ENCODE measurements around the gene ENTPD1.
"Not testable (repeated sequence)": the region's sequence is repeated elsewhere in the genome, so short reads cannot be mapped to it uniquely, and the experiment has no call there.

ENTPD1 gene, protein sequence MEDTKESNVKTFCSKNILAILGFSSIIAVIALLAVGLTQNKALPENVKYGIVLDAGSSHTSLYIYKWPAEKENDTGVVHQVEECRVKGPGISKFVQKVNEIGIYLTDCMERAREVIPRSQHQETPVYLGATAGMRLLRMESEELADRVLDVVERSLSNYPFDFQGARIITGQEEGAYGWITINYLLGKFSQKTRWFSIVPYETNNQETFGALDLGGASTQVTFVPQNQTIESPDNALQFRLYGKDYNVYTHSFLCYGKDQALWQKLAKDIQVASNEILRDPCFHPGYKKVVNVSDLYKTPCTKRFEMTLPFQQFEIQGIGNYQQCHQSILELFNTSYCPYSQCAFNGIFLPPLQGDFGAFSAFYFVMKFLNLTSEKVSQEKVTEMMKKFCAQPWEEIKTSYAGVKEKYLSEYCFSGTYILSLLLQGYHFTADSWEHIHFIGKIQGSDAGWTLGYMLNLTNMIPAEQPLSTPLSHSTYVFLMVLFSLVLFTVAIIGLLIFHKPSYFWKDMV

DNA sequence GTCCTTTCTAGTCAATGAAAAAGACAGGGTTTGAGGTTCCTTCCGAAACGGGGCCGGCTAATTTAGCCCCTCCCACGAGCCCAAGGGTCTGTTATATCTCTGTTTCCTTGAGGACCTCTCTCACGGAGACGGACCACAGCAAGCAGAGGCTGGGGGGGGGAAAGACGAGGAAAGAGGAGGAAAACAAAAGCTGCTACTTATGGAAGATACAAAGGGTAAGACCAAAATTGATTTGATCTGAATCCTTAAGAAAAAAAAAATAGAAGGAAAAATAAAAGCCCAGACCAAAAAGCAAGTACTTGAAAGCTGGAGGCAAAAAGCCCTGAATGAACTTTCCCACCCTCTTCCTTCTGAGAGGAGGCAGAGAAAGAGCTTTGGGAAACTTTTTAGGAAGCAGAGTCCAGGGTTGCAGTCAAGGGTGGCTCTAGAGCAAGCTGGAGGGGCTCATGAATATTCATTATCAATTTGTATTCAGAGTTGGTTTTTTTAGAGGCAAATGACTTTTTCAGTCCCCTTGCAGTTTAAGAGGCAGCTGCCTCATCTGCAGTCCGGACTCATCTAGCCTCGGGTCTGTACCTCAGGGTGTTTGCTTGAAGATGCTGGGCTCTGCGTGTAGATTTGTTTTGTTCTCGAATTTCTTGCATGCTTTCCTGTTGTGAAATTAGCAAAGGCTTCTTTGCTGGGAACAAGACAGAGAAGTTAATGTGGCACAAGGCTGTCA is at the start of gene ENTPD1:
Gene ENTPD1, plus strand, starts transcription at position 123 of the 721 bp plus-strand sequence. Its CDS starts 77 bp downstream, at position 200.
- no peak for DNase-seq (ENCODE audit: low read depth, low spot score)

DNA sequence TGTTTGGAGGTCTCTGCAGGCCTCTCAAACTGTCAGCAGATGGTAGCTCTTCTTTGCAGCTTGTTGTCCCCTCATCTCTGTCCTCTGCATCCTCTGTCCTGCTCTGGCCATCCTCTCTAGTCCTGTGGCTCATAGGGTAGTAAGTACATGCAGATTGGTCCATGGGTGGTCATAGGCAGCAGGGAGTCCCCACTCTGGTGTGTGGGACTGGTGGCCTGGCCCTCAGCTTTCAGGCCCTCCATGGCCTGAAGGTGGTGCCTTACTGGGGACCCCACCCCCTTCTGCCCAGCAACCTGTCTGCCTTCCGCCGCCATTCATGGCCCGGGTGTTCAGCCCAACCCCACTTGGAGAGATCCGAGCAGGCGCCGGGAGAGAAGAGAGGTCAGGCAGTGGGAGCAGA is 49.4 kb upstream of the ENTPD1 start:
- no peak for DNase-seq (ENCODE audit: low read depth, low spot score)

DNA sequence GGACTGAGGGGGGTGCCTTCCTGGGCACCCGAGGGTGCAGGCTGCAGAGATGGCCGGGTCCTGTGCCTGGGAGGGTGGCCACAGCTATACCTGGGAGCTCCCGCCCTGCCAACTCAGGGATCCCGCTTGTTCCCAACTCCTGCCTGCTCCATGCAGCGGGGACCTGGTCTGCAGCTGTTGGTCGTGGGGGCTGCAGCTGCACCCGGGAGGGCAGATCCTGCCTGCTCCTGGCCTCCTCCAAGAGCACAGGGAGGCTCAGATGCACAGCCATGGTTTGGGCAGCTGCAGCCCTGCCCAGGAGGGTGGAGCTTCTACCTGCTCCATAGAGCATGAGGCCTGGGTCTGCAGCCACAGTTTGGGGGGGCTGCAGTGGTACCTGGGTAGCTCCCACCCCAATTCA is 49.0 kb upstream of the ENTPD1 start:
- DNase-seq (ENCODE audit: low read depth, low spot score): no peak

DNA sequence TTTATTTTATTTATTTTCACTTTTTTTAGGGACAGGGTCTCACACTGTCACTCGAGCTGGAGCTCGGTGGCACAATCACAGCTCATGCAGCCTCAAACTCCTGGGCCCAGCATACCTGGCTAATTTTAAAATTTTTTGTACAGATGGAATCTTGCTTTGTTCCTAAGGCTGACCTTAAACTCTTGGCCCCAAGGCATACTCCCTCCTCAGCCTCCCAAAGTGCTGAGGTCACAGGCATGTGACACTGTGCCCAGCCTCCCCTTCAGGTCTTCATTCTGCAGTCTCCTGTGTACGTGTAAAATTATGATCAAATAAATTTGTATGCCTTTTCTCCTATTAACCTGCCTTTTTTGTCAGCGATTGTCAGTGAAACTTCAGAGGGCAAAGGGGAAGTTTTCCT is 44.5 kb upstream of the ENTPD1 start:
- no peak for DNase-seq (ENCODE audit: low read depth, low spot score)

DNA sequence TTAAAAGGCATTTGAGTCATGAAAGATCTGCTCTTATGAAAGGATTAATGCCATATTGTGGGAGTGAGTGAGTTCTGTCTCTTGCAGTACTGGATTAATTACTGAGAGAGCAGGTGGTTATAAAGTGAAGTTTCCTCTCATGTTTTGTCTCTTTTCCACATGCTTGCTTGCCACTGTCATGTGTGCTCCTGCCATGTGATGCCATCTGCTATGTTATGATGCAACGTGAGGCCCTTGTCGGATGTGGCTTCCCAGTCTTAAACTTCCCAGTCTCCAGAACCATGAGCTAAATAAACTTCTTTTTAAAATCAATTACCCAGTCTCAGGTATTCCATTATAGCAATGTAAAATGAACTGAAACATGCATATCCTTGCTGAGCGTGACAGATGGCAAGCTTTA is 39.5 kb upstream of the ENTPD1 start:
- no peak for DNase-seq (ENCODE audit: low read depth, low spot score)

DNA sequence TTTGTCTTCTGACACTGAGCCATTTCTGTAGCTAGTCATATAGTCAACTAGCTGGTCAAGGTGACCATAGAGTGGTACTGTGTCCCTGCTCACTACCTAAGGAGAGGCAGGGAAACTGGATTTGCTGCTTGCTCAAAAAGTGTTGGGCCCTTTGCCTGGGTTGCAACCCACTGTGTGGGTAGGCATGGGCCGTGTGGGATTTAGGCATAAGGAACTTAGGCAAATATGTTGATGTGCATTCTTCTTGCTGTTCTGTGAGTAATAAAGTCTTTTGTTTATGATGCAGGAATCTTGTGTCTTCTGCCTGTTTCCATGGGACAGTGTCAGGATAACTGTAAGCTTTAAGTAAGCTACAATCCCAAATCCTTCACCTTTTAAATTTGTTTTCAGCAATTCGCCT is 39.1 kb upstream of the ENTPD1 start:
- no peak for DNase-seq (ENCODE audit: low read depth, low spot score)

DNA sequence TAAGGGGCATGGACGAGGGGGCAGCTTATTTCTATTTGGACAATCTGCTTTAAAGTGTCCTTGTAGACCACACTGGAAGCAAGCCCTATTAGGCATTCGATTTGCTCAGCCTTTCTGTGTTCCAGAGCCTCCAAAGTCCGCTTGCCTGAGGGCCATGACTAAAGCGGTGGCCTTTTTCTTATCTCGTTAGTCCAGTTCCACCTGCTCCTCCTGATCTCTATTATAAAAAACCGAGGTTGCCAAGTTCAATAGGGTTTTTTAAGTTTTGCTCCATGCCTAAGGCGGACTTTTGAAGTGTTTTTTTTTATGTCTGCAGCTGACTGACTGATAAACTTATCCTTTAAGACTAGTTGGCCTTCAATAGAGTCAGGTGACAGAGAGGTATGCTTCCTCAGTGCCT is 35.2 kb upstream of the ENTPD1 start:
- not testable (repeated sequence) for DNase-seq (ENCODE audit: low read depth, low spot score)

DNA sequence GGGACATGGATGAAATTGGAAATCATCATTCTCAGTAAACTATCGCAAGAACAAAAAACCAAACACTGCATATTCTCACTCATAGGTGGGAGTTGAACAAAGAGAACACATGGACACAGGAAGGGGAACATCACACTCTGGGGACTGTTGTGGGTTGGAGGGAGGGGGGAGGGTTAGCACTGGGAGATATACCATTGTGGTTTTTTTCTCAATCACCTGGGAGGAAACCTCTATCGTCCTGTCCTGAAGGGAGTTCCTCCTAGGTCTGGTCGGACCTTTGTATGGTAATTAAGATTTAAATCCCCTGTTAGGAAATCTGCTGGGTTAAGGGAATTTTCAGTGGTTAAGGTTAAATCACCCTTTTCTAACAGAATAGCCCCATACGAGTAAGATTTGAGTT is 33.5 kb upstream of the ENTPD1 start:
- not testable (repeated sequence) for DNase-seq (ENCODE audit: low read depth, low spot score)

DNA sequence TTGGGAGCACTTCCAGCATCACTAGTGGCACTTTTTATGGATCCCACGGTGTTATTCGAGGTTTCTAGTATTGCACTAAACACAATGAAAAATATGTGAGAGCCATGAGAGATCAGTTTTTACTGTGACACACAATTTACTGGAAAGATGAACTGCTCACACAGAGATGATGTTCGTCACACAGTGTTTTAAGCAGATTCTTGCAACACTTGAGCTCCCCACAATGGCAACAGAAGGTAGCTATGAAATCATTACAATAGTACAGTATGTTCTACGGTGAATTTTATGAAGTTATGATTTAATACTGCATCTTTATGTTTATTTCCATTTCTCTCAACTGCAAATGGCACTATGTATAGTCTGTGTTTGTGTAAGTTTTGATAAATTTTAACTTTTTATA is 27.4 kb upstream of the ENTPD1 start:
- DNase-seq (ENCODE audit: low read depth, low spot score): no peak

DNA sequence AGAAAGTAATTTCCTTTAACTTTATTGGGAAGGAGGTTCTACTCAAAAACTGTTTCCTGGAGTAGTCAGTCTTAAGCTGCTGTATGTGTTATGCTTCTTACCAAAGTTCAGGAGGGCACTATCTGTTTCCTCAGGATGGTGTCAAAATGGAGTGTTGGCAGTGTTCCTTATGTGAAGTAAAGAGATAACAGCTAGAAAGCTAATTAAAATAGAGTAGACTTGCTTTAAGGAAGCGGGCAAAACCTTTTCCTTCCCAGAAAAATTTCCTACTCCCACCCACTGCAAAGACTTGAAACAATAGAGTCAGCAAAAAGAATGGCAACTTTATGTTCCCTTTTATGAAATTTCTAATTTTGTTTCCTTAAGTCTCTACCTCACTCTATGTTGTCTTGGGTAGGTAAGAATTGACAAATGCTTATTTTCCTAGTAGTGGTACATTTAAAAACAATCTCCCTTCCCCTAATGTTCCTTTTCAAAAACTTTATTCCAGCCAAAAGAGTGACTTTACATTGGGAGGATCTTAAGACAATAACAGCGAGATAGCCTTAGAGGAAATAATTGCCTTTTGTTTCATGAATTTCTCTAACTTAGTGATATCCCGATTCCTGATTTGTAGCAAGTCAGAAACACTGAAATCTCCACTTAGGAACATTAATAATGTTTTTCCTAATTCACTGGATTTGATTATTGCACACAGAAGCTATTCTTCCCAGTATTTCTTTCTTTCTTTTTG is 26.5 kb upstream of the ENTPD1 start:
- DNase-seq (ENCODE audit: low read depth, low spot score): no peak

DNA sequence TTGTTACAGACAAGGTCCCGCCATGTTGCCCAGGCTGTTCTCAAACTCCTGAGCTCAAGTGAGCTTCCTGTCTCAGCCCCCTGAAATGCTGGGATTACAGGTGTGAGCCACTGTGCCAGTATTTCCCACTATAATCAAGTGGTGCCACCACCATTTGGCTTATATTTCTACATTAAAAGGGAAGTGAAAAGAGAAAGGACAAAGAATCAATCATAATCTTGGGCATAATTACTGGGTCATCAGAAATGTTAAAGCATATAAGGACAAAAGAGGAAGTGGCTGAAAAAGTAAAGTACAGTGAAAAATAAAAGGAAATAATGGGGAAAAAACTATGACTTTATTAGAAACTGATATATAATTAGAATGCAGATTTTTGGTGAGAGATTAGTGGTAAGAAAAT is 25.7 kb upstream of the ENTPD1 start:
- no peak for DNase-seq (ENCODE audit: low read depth, low spot score)

DNA sequence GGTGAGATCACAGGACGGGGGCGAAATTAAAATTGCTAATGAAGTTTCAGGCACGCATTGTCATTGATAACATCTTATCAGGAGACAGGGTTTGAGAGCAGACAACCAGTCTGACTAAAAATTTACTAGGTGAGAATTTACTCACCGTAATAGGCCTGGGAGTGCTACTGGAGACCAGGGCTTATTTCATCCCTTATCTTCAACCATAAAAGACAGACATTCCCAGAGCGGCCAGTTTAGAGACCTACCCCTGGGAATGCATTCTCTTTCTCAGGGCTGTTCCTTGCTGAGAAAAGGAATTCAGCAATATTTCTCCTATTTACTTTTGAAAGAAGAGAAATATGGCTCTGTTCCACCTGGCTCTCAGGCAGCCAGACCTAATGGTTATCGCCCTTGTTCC is 23.1 kb upstream of the ENTPD1 start:
- DNase-seq (ENCODE audit: low read depth, low spot score): not testable (repeated sequence)

DNA sequence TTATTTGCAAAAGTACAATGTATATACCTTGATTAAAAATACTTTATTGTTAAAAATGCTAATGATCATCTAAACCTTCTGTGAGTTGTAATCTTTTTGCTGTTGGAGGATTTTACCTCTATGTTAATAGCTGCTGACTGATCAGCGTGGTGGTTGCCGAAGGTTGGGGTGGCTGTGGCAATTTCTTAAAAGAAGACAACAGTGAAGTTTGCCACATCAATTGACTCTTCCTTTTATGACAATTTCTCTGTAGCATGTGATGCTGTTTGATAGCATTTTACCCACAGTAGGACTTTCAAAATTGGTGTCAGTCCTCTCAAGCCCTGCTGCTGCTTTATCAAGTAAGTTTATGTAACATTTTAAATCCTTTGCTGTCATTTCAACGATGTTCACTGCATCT is 16.9 kb upstream of the ENTPD1 start:
- no peak for DNase-seq (ENCODE audit: low read depth, low spot score)

DNA sequence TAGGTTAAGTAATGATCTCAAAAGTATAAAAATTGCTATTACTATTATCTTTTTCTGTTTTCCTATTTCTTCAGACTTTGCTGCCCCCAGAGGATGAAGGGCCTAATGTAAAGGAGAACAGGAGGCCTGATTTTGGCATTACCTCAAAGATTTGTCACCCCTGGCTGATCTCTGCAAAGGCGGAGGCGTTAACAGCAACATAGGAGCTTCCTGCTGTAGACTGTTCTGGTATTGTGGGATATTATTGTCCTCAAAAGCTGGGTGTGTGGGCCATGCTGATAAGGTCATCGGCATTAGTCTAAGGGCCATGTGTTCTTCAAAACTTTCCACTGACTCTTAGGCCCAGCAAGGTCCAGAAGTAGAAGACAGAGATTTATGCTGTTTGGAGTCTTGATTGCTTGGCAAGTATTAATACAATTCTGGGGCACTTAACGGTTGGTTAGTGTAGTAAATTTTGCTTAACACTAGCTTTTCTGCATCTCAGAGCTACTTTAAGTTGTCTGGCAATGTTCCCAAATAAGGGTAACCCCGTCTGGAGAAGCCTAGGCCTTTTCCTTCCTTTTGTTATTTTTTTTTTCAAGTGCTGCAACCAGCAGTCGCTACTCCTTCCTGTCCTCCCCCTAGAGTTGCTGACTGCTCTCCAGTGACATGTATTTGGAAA is 14.0 kb upstream of the ENTPD1 start:
- no peak for DNase-seq (ENCODE audit: low read depth, low spot score)

DNA sequence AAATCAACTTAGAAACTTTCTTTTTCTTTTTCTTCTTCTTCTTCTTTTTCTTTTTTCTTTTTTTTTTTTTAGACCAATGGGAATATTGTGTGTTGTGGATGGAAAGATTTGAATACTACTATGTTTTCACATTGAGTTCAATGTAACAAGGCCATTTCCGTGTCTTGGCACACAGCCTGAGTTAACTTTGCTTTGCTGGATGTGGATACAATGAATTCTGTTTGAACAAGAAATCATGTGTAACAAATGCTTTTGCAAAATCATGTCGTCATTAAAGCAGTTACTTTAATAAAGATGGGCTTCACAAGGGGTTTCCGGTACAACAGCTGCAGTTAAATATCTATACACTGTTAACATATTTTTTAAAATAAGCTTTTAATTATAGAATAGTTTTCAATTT is 13.5 kb upstream of the ENTPD1 start:
- DNase-seq (ENCODE audit: low read depth, low spot score): no peak

DNA sequence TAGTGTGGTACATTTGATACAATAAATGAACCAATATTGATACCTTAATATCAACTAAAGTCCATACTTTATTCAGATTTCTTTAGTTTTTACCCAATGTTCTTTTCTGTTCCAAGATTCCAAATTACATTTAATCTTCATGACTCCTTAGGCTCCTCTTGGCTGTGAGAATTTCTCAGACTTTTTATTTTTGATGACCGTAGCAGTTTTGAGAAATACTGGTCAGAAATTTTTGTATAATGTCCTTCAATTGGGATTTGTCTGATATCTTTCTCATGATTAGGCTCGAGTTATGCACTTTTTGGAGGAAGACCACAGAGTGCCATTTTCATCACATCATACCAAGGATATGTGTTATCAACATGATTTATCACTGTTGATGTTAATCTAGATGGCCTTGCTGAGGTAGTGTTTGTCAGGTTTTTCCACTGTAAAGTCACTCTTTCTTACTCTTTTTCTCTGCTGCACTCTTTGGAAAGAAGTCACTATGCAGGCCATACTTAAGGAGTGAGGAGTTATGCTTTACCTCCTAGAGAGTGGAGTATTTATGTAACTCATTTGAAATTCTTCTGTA is 12.9 kb upstream of the ENTPD1 start:
- no peak for DNase-seq (ENCODE audit: low read depth, low spot score)

DNA sequence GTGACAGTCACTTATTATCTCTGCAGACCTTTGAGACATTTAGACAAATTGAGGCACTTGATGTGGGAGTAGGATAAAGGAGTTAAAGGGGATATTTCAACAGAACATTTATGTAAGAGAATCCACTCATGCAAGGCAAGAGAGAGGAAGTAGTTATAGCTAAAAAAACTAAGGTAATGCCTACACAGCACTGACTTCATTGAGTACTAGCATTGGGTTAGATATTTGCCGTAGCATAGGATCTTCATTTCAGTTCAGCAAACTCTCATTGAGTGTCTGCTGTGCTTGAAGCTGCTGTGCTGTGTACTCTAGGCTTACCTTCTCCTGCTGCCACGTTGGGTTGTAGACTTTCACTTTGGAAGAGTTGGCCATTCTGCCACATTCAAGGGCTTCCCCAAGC is 10.5 kb upstream of the ENTPD1 start:
- no peak for DNase-seq (ENCODE audit: low read depth, low spot score)

DNA sequence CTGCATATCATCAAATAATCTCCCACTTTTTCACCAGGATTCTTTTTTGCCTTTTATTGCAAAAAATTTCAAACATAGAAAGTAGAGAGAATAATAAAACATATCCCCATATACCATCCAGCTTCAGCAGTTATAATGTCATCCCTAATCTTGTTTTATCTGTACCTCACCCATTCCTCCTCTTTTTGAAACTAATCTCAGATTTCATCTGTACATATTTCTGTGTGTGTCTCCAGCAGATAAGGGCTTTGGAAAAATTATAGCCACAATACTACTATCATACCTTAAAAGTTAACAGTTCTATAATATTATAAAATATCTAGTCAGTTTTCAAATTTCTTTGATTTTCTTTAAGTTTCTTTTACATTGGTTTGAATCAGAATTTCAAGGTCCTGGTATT is 7.6 kb upstream of the ENTPD1 start:
- DNase-seq (ENCODE audit: low read depth, low spot score): no peak

DNA sequence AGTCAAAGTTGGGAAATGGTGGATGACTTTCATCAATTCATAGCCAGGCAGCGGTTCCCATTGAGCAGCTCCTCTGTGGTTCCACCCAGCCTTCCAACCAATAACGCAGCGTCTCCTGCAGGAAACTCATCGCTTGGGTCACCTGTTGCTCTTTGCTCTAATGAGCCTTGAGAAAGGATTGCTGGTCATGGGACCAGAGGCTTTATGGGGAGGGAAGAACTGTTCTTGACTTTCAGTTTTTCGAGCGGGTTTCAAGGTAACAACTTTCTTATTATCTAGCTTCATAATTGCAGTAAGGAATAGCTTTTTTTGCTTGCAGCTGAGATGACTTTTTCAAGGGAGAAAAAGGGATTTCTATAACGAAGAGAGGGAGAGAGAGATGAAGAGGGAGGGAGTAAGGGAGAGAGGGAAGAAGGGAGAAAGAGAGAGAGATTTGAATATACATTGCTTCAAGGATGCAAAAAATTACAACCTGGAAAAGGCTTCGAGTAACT is 405 bp upstream of the ENTPD1 start:
- no peak for DNase-seq (ENCODE audit: low read depth, low spot score)

DNA sequence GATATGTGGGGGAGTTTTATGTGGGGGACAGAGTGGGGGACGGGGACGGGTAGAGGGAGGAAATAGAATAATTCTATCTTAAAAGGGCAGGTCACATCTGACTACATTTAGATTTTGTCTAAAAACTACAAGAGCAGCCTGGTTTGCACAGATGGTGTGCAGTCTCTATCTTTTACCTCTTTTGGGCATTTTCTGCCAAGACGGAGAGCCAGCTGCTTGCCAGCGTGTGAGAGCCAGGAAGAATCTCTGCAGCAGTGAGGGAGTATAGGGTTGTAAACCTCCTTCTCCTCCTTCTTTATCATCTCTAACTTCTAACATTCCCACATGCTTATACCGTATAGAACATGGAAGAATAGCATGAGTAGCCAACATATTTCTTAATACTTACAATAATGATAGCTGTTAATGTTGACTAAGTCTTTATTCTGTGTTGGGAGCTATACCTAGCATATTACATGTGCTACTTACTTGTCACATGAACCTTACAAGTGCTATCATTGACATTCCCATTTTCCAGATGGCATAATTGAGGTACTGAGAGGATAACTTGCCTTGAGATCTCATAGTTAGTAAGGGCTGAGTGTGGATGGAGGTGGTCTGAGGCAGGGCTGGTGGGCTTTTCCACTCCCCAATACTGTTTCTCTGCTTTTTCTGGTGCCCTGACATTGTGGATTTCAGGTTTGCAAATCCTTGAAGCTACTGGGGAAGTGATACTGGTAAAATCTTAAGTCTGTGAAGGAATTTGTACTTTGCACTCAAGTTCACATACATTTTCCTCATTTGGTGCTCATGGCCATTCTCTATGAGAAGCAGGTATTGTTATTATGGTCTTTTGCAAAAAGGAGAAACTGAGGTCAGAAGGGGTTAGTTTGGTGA is 1.1 kb downstream of the ENTPD1 start:
- DNase-seq (ENCODE audit: low read depth, low spot score): no peak

Measured in activated CD4-positive, CD25-positive, alpha-beta regulatory T cell treated with anti-CD3 and anti-CD28 coated beads, Interleukin-2, amount 50 U/mL, for 16 hours (primary cell).